Measurements from ENCODE around the gene FBF1. TPM values are rescaled to one million over a fixed set of nuclear protein-coding genes. Genes with fewer than 3 reads are reported as not detected.

Gene FBF1
- total RNA-seq, 1 donor from 2014 or later, result 5.5 TPM

DNA sequence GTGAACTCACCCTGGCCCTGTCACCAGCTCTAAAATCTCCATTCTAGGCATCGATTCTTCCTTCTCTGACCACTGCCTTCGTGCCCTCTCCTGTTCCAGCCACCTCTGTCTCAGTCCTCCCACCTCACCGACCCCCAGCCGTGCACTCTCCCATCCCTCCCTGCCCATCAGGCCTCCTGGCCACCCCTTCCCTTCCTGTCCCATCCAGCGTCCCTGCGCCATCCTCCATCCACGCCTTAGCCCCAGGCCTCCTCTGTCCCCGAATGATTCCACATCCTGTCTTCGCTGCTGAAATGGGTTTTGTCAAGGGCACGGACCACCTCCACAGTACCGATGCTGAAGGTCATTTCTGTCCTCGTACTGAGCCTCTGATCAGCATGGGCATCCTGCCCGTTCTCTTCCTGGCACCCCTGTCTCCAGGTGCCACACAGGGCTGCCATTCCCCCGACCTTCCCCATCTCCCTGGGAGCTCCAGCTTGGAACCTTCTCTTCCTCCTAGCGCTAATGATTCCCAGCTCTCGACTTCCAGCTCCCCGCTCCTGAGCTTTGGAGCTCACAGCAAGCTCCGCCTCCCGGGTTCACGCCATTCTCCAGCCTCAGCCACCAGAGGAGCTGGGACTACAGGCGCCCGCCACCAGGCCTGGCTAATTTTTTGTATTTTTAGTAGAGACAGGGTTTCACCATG is 46.7 kb downstream of the FBF1 start:
- no peak for DNase-seq (ENCODE audit: low read depth)
- TF ChIP-seq CTCF (conservative IDR thresholded peaks at IDR 0.05; ENCODE audit: low read depth, low read length), result no peak
- H3K4me3 ChIP-seq (ENCODE audit: low read depth, low read length), result no peak overlapping the region

- TF ChIP-seq CTCF (conservative IDR thresholded peaks at IDR 0.05; ENCODE audit: low read depth, low read length), result no peak
- no peak for DNase-seq (ENCODE audit: low read depth)
- H3K4me3 ChIP-seq (ENCODE audit: low read depth, low read length), result no peak overlapping the region
These were observed 47.4 kb downstream of the FBF1 start for GRCh38 chr17:75893305-75894048.

- TF ChIP-seq CTCF (conservative IDR thresholded peaks at IDR 0.05; ENCODE audit: low read depth, low read length), result no peak
- H3K4me3 ChIP-seq (ENCODE audit: low read depth, low read length), result no peak overlapping the region
- DNase-seq (ENCODE audit: low read depth), result no peak
These were observed 48.2 kb downstream of the FBF1 start for GRCh38 chr17:75892556-75893224.

GRCh38 chr17:75891605-75892555 is 49.0 kb downstream of the FBF1 start:
- no peak for TF ChIP-seq CTCF (conservative IDR thresholded peaks at IDR 0.05; ENCODE audit: low read depth, low read length)
- DNase-seq (ENCODE audit: low read depth), result no peak
- H3K4me3 ChIP-seq (ENCODE audit: low read depth, low read length), result no peak overlapping the region

- TF ChIP-seq CTCF (conservative IDR thresholded peaks at IDR 0.05; ENCODE audit: low read depth, low read length), result no peak
- no peak for DNase-seq (ENCODE audit: low read depth)
- no peak overlapping the region for H3K4me3 ChIP-seq (ENCODE audit: low read depth, low read length)
These were observed 49.7 kb downstream of the FBF1 start for GRCh38 chr17:75891022-75891604.

GRCh38 chr17:75889454-75889853 is 51.4 kb downstream of the FBF1 start:
- no peak for DNase-seq (ENCODE audit: low read depth)
- H3K4me3 ChIP-seq (ENCODE audit: low read depth, low read length), result no peak overlapping the region
- TF ChIP-seq CTCF (conservative IDR thresholded peaks at IDR 0.05; ENCODE audit: low read depth, low read length), result no peak
